SU-DHL-6 (cell line): ENCODE data around the gene SERPINB10.

Source experiments
- CTCF ChIP-seq: fragments of 200-600 bp; sonication (generic); IDR thresholded peaks from one replicate; pipeline ENCODE4 v1.5.1; 2017; ENCODE audit warnings: antibody characterized with exemption, mild to moderate bottlenecking, low read length, moderate library complexity; ENCODE audit not compliant: insufficient read depth, poor library complexity, severe bottlenecking
- EZH2phosphoT487 ChIP-seq: fragments of 200-600 bp; sonication (generic), shearing (Covaris generic); conservative IDR thresholded peaks from 2 replicates; pipeline ENCODE4 v1.6.1; 2018; ENCODE audit warnings: mild to moderate bottlenecking, antibody characterized with exemption, low read length, moderate library complexity, mixed read lengths

DNA sequence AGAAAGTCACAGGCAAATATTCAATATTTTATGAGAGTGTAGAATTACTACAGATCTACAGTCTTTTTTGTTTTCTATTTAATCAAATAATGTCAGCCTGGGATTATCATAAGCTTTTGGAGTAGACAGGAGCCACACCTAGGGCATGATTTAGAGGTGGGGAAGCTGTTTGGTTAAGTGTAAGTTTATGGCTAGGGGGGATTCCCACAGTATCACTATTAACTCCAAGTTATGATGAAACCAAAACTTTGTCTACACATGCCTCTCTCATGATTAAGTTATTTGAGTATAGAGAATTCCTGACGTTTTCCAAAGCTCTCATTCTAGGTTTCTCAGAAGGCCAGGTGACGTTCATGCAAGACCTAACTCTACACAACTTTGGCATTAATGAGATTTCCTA is 2.1 kb downstream of the SERPINB10 start:
- TF ChIP-seq CTCF (no peak), EZH2phosphoT487 (no peak)
